Medulla oblongata (tissue), 1 donor: ENCODE results near the gene GPR42.

Experiments used
- DNase-seq: peaks from one replicate; pipeline ENCODE4 v3.0.0-alpha.2; 2015; ENCODE audit errors: extremely low spot score

Gene GPR42

GRCh38 chr19:35417713-35418534, 47.1 kb downstream of the GPR42 start:
- DNase-seq, result no peak

- no peak for DNase-seq
Measured at GRCh38 chr19:35419046-35419445, 48.2 kb downstream of the GPR42 start.

- no peak for DNase-seq
Measured at GRCh38 chr19:35419805-35420204, 48.9 kb downstream of the GPR42 start.

GRCh38 chr19:35421362-35421761, 50.5 kb downstream of the GPR42 start:
- DNase-seq, result no peak
